ENCODE results near the gene CUL5. TPM values are rescaled to one million over a fixed set of nuclear protein-coding genes. Genes with fewer than 3 reads are reported as not detected.

CUL5 gene
- total and polyA plus RNA-seq, 2 donors (not counting 1 experiment from before 2014, with no cell fraction given): 22.9 to 28.2 TPM

- DNase-seq (ENCODE audit: low read depth in 2 of 2): peak; percentile 11 to 12
- Histone ChIP-seq H3K27me3 (ENCODE audit: control insufficient read depth, insufficient read depth, low read length) (no peaks in the 10 kb centered on the region), H3K4me3 (replicated peaks in 1 of 4; ENCODE audit: control extremely low read depth in 1 of 4, insufficient read depth in 1 of 4, low read depth in 3 of 4, low read length in 4 of 4) (peak overlapping the region; percentile 85 to 100 (median 98)), H3K9ac (ENCODE audit: insufficient read depth, low read length) (peak overlapping the region; percentile 100), H3K4me1 (ENCODE audit: control insufficient read depth, extremely low read depth, insufficient read depth, low read length) (no peaks in the 10 kb centered on the region), H4K20me1 (ENCODE audit: control insufficient read depth, extremely low read depth, insufficient read depth, low read length) (no peaks in the 10 kb centered on the region), H3K79me2 (ENCODE audit: control insufficient read depth, insufficient read depth, low read length) (peaks cover 59% of the 10 kb centered on the region), H2AFZ (ENCODE audit: low read length) (peak overlapping the region; percentile 100), H3K9me3 (ENCODE audit: control insufficient read depth, insufficient read depth, low read depth, low read length) (no peaks in the 10 kb centered on the region), H3K27ac (ENCODE audit: insufficient read depth, low read length) (peak overlapping the region; percentile 99), H3K4me2 (ENCODE audit: extremely low read depth, insufficient read depth, low read length) (peak overlapping the region; percentile 89), H3K36me3 (ENCODE audit: control insufficient read depth, insufficient read depth, low read length) (no peaks in the 10 kb centered on the region)
- TF ChIP-seq, protein P1, sequence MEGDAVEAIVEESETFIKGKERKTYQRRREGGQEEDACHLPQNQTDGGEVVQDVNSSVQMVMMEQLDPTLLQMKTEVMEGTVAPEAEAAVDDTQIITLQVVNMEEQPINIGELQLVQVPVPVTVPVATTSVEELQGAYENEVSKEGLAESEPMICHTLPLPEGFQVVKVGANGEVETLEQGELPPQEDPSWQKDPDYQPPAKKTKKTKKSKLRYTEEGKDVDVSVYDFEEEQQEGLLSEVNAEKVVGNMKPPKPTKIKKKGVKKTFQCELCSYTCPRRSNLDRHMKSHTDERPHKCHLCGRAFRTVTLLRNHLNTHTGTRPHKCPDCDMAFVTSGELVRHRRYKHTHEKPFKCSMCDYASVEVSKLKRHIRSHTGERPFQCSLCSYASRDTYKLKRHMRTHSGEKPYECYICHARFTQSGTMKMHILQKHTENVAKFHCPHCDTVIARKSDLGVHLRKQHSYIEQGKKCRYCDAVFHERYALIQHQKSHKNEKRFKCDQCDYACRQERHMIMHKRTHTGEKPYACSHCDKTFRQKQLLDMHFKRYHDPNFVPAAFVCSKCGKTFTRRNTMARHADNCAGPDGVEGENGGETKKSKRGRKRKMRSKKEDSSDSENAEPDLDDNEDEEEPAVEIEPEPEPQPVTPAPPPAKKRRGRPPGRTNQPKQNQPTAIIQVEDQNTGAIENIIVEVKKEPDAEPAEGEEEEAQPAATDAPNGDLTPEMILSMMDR (conservative IDR thresholded peaks at IDR 0.05 in 1 of 2, IDR thresholded peaks at IDR 0.05 in 1 of 2; ENCODE audit: low read depth in 1 of 2, low read length in 2 of 2): no peak
- no peak for TF ChIP-seq EZH2 (IDR thresholded peaks at IDR 0.05; ENCODE audit: low read length, missing control alignments)
Observed at GRCh38 chr11:108009497-108010370, 1.0 kb downstream of the CUL5 start.

DNA sequence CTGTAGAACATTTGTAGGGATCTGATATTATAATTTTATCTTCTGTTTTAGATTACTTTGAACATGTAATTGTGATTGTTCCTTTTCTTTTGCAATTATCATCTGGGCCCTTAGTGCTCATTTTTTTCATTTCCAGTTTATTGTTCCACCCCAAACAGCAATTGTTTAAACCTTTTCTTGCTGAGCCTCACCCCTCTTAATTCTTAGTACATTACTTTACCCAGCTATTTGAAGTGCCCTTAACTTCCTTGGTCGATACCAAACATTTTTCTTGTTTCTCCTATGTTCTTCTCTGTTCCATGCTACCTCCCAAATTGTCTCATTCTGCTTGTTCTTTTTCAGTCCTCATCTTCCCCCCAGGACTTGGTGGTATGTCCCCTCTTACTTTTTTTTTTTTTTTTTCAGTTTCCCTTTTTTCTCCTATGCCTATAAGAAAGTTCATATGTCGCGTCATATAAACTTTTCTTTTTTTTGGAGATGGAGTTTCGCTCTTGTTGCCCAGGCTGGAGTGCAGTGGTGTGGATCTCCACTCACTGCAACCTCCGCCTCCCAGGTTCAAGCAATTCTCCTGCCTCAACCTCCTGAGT lies 3.5 kb downstream of the CUL5 start:
- Histone ChIP-seq H4K20me1 (ENCODE audit: control insufficient read depth, extremely low read depth, insufficient read depth, low read length) (no peaks in the 10 kb centered on the region), H3K9ac (ENCODE audit: insufficient read depth, low read length) (no peak overlapping the region), H3K4me3 (replicated peaks in 1 of 4; ENCODE audit: control extremely low read depth in 1 of 4, insufficient read depth in 1 of 4, low read depth in 3 of 4, low read length in 4 of 4) (no peak overlapping the region), H3K27ac (ENCODE audit: insufficient read depth, low read length) (no peak overlapping the region), H3K4me2 (ENCODE audit: extremely low read depth, insufficient read depth, low read length) (no peak overlapping the region), H3K27me3 (ENCODE audit: control insufficient read depth, insufficient read depth, low read length) (no peaks in the 10 kb centered on the region), H3K4me1 (ENCODE audit: control insufficient read depth, extremely low read depth, insufficient read depth, low read length) (no peaks in the 10 kb centered on the region), H3K79me2 (ENCODE audit: control insufficient read depth, insufficient read depth, low read length) (peaks cover 84% of the 10 kb centered on the region), H2AFZ (ENCODE audit: low read length) (no peak overlapping the region), H3K36me3 (ENCODE audit: control insufficient read depth, insufficient read depth, low read length) (no peaks in the 10 kb centered on the region), H3K9me3 (ENCODE audit: control insufficient read depth, insufficient read depth, low read depth, low read length) (no peaks in the 10 kb centered on the region)
- TF ChIP-seq, protein P1 (conservative IDR thresholded peaks at IDR 0.05 in 1 of 2, IDR thresholded peaks at IDR 0.05 in 1 of 2; ENCODE audit: low read depth in 1 of 2, low read length in 2 of 2): no peak
- no peak for TF ChIP-seq EZH2 (IDR thresholded peaks at IDR 0.05; ENCODE audit: low read length, missing control alignments)
- DNase-seq (ENCODE audit: low read depth in 2 of 2): no peak

GRCh38 chr11:108016647-108017046 lies 7.9 kb downstream of the CUL5 start:
- no peak overlapping the region for H2AFZ ChIP-seq (ENCODE audit: low read length)
- no peak overlapping the region for H3K4me3 ChIP-seq (replicated peaks in 1 of 4; ENCODE audit: control extremely low read depth in 1 of 4, insufficient read depth in 1 of 4, low read depth in 3 of 4, low read length in 4 of 4)
- peaks cover 94% of the 10 kb centered on the region for H3K79me2 ChIP-seq (ENCODE audit: control insufficient read depth, insufficient read depth, low read length)
- no peaks in the 10 kb centered on the region for H4K20me1 ChIP-seq (ENCODE audit: control insufficient read depth, extremely low read depth, insufficient read depth, low read length)
- H3K27ac ChIP-seq (ENCODE audit: insufficient read depth, low read length): no peak overlapping the region
- H3K4me1 ChIP-seq (ENCODE audit: control insufficient read depth, extremely low read depth, insufficient read depth, low read length): no peaks in the 10 kb centered on the region
- DNase-seq (ENCODE audit: low read depth in 2 of 2): no peak
- no peaks in the 10 kb centered on the region for H3K27me3 ChIP-seq (ENCODE audit: control insufficient read depth, insufficient read depth, low read length)
- no peak overlapping the region for H3K4me2 ChIP-seq (ENCODE audit: extremely low read depth, insufficient read depth, low read length)
- no peaks in the 10 kb centered on the region for H3K36me3 ChIP-seq (ENCODE audit: control insufficient read depth, insufficient read depth, low read length)
- no peak for TF ChIP-seq EZH2 (IDR thresholded peaks at IDR 0.05; ENCODE audit: low read length, missing control alignments)
- TF ChIP-seq, protein P1 (conservative IDR thresholded peaks at IDR 0.05 in 1 of 2, IDR thresholded peaks at IDR 0.05 in 1 of 2; ENCODE audit: low read depth in 1 of 2, low read length in 2 of 2): no peak
- H3K9me3 ChIP-seq (ENCODE audit: control insufficient read depth, insufficient read depth, low read depth, low read length): no peaks in the 10 kb centered on the region
- H3K9ac ChIP-seq (ENCODE audit: insufficient read depth, low read length): no peak overlapping the region

Measured in fibroblast of lung (primary cell).